ENCODE measurements around the gene TYRO3. TPM values are rescaled to one million over a fixed set of nuclear protein-coding genes. Genes with fewer than 3 reads are reported as not detected.

Gene TYRO3
- total and polyA plus RNA-seq, 2 of the 13 experiments (the other 11 are each of a cell fraction or from before 2014, with no cell fraction given), result 24.0 to 43.6 TPM

- WGBS (ENCODE audit: low lambda C conversion rate), result 82% methylated on average over 9 of the region's 9 CpGs
- in situ Hi-C loops (cut with HindIII; ENCODE audit: extremely low pct_ligation_motif_present, low pct_unique_long_range_greater_than_20kb), result no loop called here
- H3K27me3 ChIP-seq (ENCODE audit: control insufficient read depth in 1 of 2, insufficient read depth in 2 of 2, low read length in 2 of 2), result no peaks in the 10 kb centered on the region
- TF ChIP-seq ZNF281 (CRISPR knock-in tag; IDR thresholded peaks at IDR 0.05; ENCODE audit: borderline replicate concordance) (peak; percentile 36; the same call in 1 of the 2 replicates), ZNF260 (CRISPR knock-in tag; IDR thresholded peaks at IDR 0.05; ENCODE audit: borderline replicate concordance, low read depth) (no peak)
- FAIRE-seq (no peak), ATAC-seq (no peak), DNase-seq (ENCODE audit: low spot score) (no peak)
- H3K27ac ChIP-seq (ENCODE audit: extremely low read length, insufficient read depth, low read length), result peak overlapping the region; percentile 91
- peaks cover 98% of the 10 kb centered on the region for H3K4me1 ChIP-seq (ENCODE audit: insufficient read depth, low read length)
- intact Hi-C loops (cut with micrococcal nuclease; ENCODE audit: unreplicated experiment), result no loop called here
- BruUV-seq (replicated peaks), result no TSS peak
- ChIA-PET POLR2A (interaction anchor here (1.2 to 1.3 kb wide), 2 partner anchors 14 to 22 kb away, joined by 3 read pairs; partner anchors contain the start of gene RPAP1), CTCF (ENCODE audit: low intra/inter-chr PET ratio, low total read pairs) (no interaction called here)
- H3K9ac ChIP-seq (ENCODE audit: insufficient read depth, low read depth, low read length), result no peak overlapping the region
- no peak overlapping the region for H2AFZ ChIP-seq (ENCODE audit: low read length)
- no peak overlapping the region for H3K4me3 ChIP-seq (replicated peaks in 1 of 3; ENCODE audit: insufficient read depth in 1 of 3, low read depth in 2 of 3, low read length in 3 of 3)
- no peak overlapping the region for H3K4me2 ChIP-seq (ENCODE audit: low read depth, low read length)
- H4K20me1 ChIP-seq (ENCODE audit: insufficient read depth, low read length), result no peaks in the 10 kb centered on the region
- H3K36me3 ChIP-seq (replicated peaks in 1 of 2; ENCODE audit: control insufficient read depth in 1 of 2, insufficient read depth in 2 of 2, low read length in 2 of 2), result peaks cover 5 to 10% of the 10 kb centered on the region in 2 experiments
- H3K79me2 ChIP-seq (ENCODE audit: insufficient read depth, low read length), result no peaks in the 10 kb centered on the region
- no peaks in the 10 kb centered on the region for H3K9me3 ChIP-seq (ENCODE audit: low read length)
Measured at GRCh38 chr15:41566121-41566885, 7.3 kb downstream of the TYRO3 start.

GRCh38 chr15:41567261-41567660, 8.2 kb downstream of the TYRO3 start:
- peak overlapping the region; percentile 91 for H3K27ac ChIP-seq (ENCODE audit: extremely low read length, insufficient read depth, low read length)
- H4K20me1 ChIP-seq (ENCODE audit: insufficient read depth, low read length), result no peaks in the 10 kb centered on the region
- in situ Hi-C loops (cut with HindIII; ENCODE audit: extremely low pct_ligation_motif_present, low pct_unique_long_range_greater_than_20kb), result no loop called here
- TF ChIP-seq ZNF44 (CRISPR knock-in tag; IDR thresholded peaks at IDR 0.05), result no peak
- TF ChIP-seq PRPF4 (IDR thresholded peaks at IDR 0.05; ENCODE audit: low read depth, low read length, poor library complexity, severe bottlenecking), result no peak
- TF ChIP-seq ARID5B (CRISPR knock-in tag; IDR thresholded peaks at IDR 0.05), result no peak
- no peak for TF ChIP-seq NR2F2 (IDR thresholded peaks at IDR 0.05; ENCODE audit: borderline replicate concordance, low read depth)
- no peak for TF ChIP-seq SMC3 (IDR thresholded peaks at IDR 0.05; ENCODE audit: low read length)
- no peak for TF ChIP-seq ZFP82 (CRISPR knock-in tag; IDR thresholded peaks at IDR 0.05; ENCODE audit: borderline replicate concordance)
- TF ChIP-seq GATAD2A (CRISPR knock-in tag; IDR thresholded peaks at IDR 0.05), result no peak

More at GRCh38 chr15:41567261-41567660, 8.2 kb downstream of the TYRO3 start:
- no peaks in the 10 kb centered on the region for H3K27me3 ChIP-seq (ENCODE audit: control insufficient read depth in 1 of 2, insufficient read depth in 2 of 2, low read length in 2 of 2)
- DNase-seq (ENCODE audit: low spot score) (no peak), ATAC-seq (no peak), FAIRE-seq (no peak)
- H2AFZ ChIP-seq (ENCODE audit: low read length), result no peak overlapping the region
- intact Hi-C loops (cut with micrococcal nuclease; ENCODE audit: unreplicated experiment), result no loop called here
- H3K4me2 ChIP-seq (ENCODE audit: low read depth, low read length), result peak overlapping the region; percentile 74
- WGBS (ENCODE audit: low lambda C conversion rate), result 95% methylated on average over 6 of the region's 6 CpGs
- CTCF ChIA-PET (ENCODE audit: low intra/inter-chr PET ratio, low total read pairs), result no interaction called here
- BruUV-seq (replicated peaks), result no TSS peak
- no peaks in the 10 kb centered on the region for H3K79me2 ChIP-seq (ENCODE audit: insufficient read depth, low read length)
- peaks cover 96% of the 10 kb centered on the region for H3K4me1 ChIP-seq (ENCODE audit: insufficient read depth, low read length)
- H3K9me3 ChIP-seq (ENCODE audit: low read length), result no peaks in the 10 kb centered on the region
- POLR2A ChIA-PET, result interaction anchor here (1.0 to 2.7 kb wide), 12 partner anchors 8 to 93 kb away, joined by 3 to 32 read pairs (median 12); partner anchors contain the start of genes MGA, RPAP1 and TYRO3
- H3K9ac ChIP-seq (ENCODE audit: insufficient read depth, low read depth, low read length), result peak overlapping the region; percentile 69
- H3K36me3 ChIP-seq (replicated peaks in 1 of 2; ENCODE audit: control insufficient read depth in 1 of 2, insufficient read depth in 2 of 2, low read length in 2 of 2), result peaks cover 10 to 11% of the 10 kb centered on the region in 2 experiments
- no peak overlapping the region for H3K4me3 ChIP-seq (replicated peaks in 1 of 3; ENCODE audit: insufficient read depth in 1 of 3, low read depth in 2 of 3, low read length in 3 of 3)

Data from HepG2 (cell line).